ENCODE data around the gene TNKS2.

The TNKS2 gene

GRCh38 chr10:91860885-91861284 is 62.7 kb downstream of the TNKS2 start:
- no peak for DNase-seq (ENCODE audit: low spot score)
- peaks cover 8 to 100% of the 10 kb centered on the region in 2 donors for H3K36me3 ChIP-seq (replicated peaks in 1 of 2; ENCODE audit: control insufficient read depth in 2 of 2, insufficient read depth in 2 of 2, low read length in 2 of 2)
- no peaks in the 10 kb centered on the region for H3K9me3 ChIP-seq (replicated peaks in 1 of 2; ENCODE audit: control insufficient read depth in 2 of 2, insufficient read depth in 1 of 2, low read depth in 1 of 2, low read length in 2 of 2)

GRCh38 chr10:91864099-91864498 is 65.9 kb downstream of the TNKS2 start:
- Histone ChIP-seq H2BK12ac (ENCODE audit: low read length) (no peak overlapping the region), H2AK5ac (ENCODE audit: low read depth, low read length) (no peak overlapping the region), H3K27ac (replicated peaks; ENCODE audit: low read length) (no peak overlapping the region), H4K8ac (ENCODE audit: low read depth, low read length) (no peak overlapping the region), H3K18ac (ENCODE audit: low read length) (no peak overlapping the region), H3K27me3 (ENCODE audit: control insufficient read depth in 3 of 3, insufficient read depth in 3 of 3, low read depth in 1 of 3, low read length in 3 of 3) (no peaks in the 10 kb centered on the region), H2BK5ac (ENCODE audit: low read length) (no peak overlapping the region), H2BK15ac (ENCODE audit: low read length) (no peak overlapping the region), H3K36me3 (replicated peaks in 1 of 2; ENCODE audit: control insufficient read depth in 2 of 2, insufficient read depth in 2 of 2, low read length in 2 of 2) (peaks cover 6 to 80% of the 10 kb centered on the region in 2 donors), H3K9ac (ENCODE audit: low read depth, low read length, poor library complexity) (no peak overlapping the region), H3K79me1 (ENCODE audit: low read depth, low read length) (no peaks in the 10 kb centered on the region), H3K23ac (ENCODE audit: low read depth, low read length, poor library complexity) (no peak overlapping the region), H4K91ac (ENCODE audit: low read depth, low read length, poor library complexity) (no peak overlapping the region), H2BK120ac (ENCODE audit: low read depth, low read length) (no peak overlapping the region), H2AFZ (ENCODE audit: low read length) (no peak overlapping the region), H3K9me3 (replicated peaks in 1 of 2; ENCODE audit: control insufficient read depth in 2 of 2, insufficient read depth in 1 of 2, low read depth in 1 of 2, low read length in 2 of 2) (no peaks in the 10 kb centered on the region), H3K4ac (ENCODE audit: low read length) (no peak overlapping the region), H3K14ac (ENCODE audit: low read length) (no peak overlapping the region), H3K4me2 (ENCODE audit: insufficient read depth, low read length, poor library complexity, severe bottlenecking) (no peak overlapping the region), H3K4me1 (ENCODE audit: control insufficient read depth in 2 of 2, insufficient read depth in 1 of 2, low read depth in 1 of 2, low read length in 2 of 2) (peaks cover 3 to 9% of the 10 kb centered on the region in 2 donors), H3K4me3 (ENCODE audit: low read length in 2 of 2) (no peak overlapping the region)
- no peak for DNase-seq (ENCODE audit: low spot score)
- no CpG with 5 or more reads among the region's 2 CpGs for WGBS, 2 donors (ENCODE audit: extremely low coverage in 2 of 2, insufficient read length in 2 of 2, insufficient replicate concordance in 1 of 2)

More at GRCh38 chr10:91860885-91861284, 62.7 kb downstream of the TNKS2 start:
- H2BK12ac ChIP-seq (ENCODE audit: low read length), result no peak overlapping the region
- H3K4me3 ChIP-seq (ENCODE audit: low read length in 2 of 2), result no peak overlapping the region
- H3K27me3 ChIP-seq (ENCODE audit: control insufficient read depth in 3 of 3, insufficient read depth in 3 of 3, low read depth in 1 of 3, low read length in 3 of 3), result no peaks in the 10 kb centered on the region
- H2BK120ac ChIP-seq (ENCODE audit: low read depth, low read length), result no peak overlapping the region
- no peak overlapping the region for H3K9ac ChIP-seq (ENCODE audit: low read depth, low read length, poor library complexity)
- no peak overlapping the region for H2BK5ac ChIP-seq (ENCODE audit: low read length)
- H4K91ac ChIP-seq (ENCODE audit: low read depth, low read length, poor library complexity), result no peak overlapping the region
- H3K27ac ChIP-seq (replicated peaks; ENCODE audit: low read length), result no peak overlapping the region
- H3K4me1 ChIP-seq (ENCODE audit: control insufficient read depth in 2 of 2, insufficient read depth in 1 of 2, low read depth in 1 of 2, low read length in 2 of 2), result peaks cover 0 to 3% of the 10 kb centered on the region in 2 donors
- H3K4ac ChIP-seq (ENCODE audit: low read length), result no peak overlapping the region
- H3K14ac ChIP-seq (ENCODE audit: low read length), result no peak overlapping the region
- H3K79me1 ChIP-seq (ENCODE audit: low read depth, low read length), result no peaks in the 10 kb centered on the region
- no CpG with 5 or more reads among the region's 1 CpG for WGBS, 2 donors (ENCODE audit: extremely low coverage in 2 of 2, insufficient read length in 2 of 2, insufficient replicate concordance in 1 of 2)
- no peak overlapping the region for H2AK5ac ChIP-seq (ENCODE audit: low read depth, low read length)
- no peak overlapping the region for H3K18ac ChIP-seq (ENCODE audit: low read length)
- no peak overlapping the region for H3K23ac ChIP-seq (ENCODE audit: low read depth, low read length, poor library complexity)
- no peak overlapping the region for H2BK15ac ChIP-seq (ENCODE audit: low read length)
- no peak overlapping the region for H3K4me2 ChIP-seq (ENCODE audit: insufficient read depth, low read length, poor library complexity, severe bottlenecking)
- H2AFZ ChIP-seq (ENCODE audit: low read length), result no peak overlapping the region
- no peak overlapping the region for H4K8ac ChIP-seq (ENCODE audit: low read depth, low read length)

- Histone ChIP-seq H2BK5ac (ENCODE audit: low read length) (no peak overlapping the region), H2BK15ac (ENCODE audit: low read length) (no peak overlapping the region), H2AFZ (ENCODE audit: low read length) (no peak overlapping the region), H2BK12ac (ENCODE audit: low read length) (no peak overlapping the region), H3K36me3 (replicated peaks in 1 of 2; ENCODE audit: control insufficient read depth in 2 of 2, insufficient read depth in 2 of 2, low read length in 2 of 2) (peaks cover 3 to 73% of the 10 kb centered on the region in 2 donors), H3K27ac (replicated peaks; ENCODE audit: low read length) (no peak overlapping the region), H3K9ac (ENCODE audit: low read depth, low read length, poor library complexity) (no peak overlapping the region), H3K79me1 (ENCODE audit: low read depth, low read length) (no peaks in the 10 kb centered on the region), H2BK120ac (ENCODE audit: low read depth, low read length) (no peak overlapping the region), H3K27me3 (ENCODE audit: control insufficient read depth in 3 of 3, insufficient read depth in 3 of 3, low read depth in 1 of 3, low read length in 3 of 3) (no peaks in the 10 kb centered on the region), H3K14ac (ENCODE audit: low read length) (no peak overlapping the region), H4K91ac (ENCODE audit: low read depth, low read length, poor library complexity) (no peak overlapping the region), H3K18ac (ENCODE audit: low read length) (no peak overlapping the region), H4K8ac (ENCODE audit: low read depth, low read length) (no peak overlapping the region), H3K4ac (ENCODE audit: low read length) (no peak overlapping the region), H3K23ac (ENCODE audit: low read depth, low read length, poor library complexity) (no peak overlapping the region), H3K4me1 (ENCODE audit: control insufficient read depth in 2 of 2, insufficient read depth in 1 of 2, low read depth in 1 of 2, low read length in 2 of 2) (peaks cover 5 to 9% of the 10 kb centered on the region in 2 donors), H3K9me3 (replicated peaks in 1 of 2; ENCODE audit: control insufficient read depth in 2 of 2, insufficient read depth in 1 of 2, low read depth in 1 of 2, low read length in 2 of 2) (no peaks in the 10 kb centered on the region), H3K4me3 (ENCODE audit: low read length in 2 of 2) (no peak overlapping the region), H3K4me2 (ENCODE audit: insufficient read depth, low read length, poor library complexity, severe bottlenecking) (no peak overlapping the region), H2AK5ac (ENCODE audit: low read depth, low read length) (no peak overlapping the region)
- WGBS, 2 donors (ENCODE audit: extremely low coverage in 2 of 2, insufficient read length in 2 of 2, insufficient replicate concordance in 1 of 2), result 100% methylated on average over 1 of the region's 2 CpGs; no CpG with 5 or more reads in 1 of the 2 donors
- no peak for DNase-seq (ENCODE audit: low spot score)
Observed at GRCh38 chr10:91864744-91865143, 66.5 kb downstream of the TNKS2 start.

GRCh38 chr10:91865562-91866081 is 67.4 kb downstream of the TNKS2 start:
- Histone ChIP-seq H3K27me3 (ENCODE audit: control insufficient read depth in 3 of 3, insufficient read depth in 3 of 3, low read depth in 1 of 3, low read length in 3 of 3) (no peaks in the 10 kb centered on the region), H2AK5ac (ENCODE audit: low read depth, low read length) (no peak overlapping the region), H3K4me1 (ENCODE audit: control insufficient read depth in 2 of 2, insufficient read depth in 1 of 2, low read depth in 1 of 2, low read length in 2 of 2) (peaks cover 5 to 9% of the 10 kb centered on the region in 2 donors), H3K14ac (ENCODE audit: low read length) (no peak overlapping the region), H3K79me1 (ENCODE audit: low read depth, low read length) (no peaks in the 10 kb centered on the region), H3K9me3 (replicated peaks in 1 of 2; ENCODE audit: control insufficient read depth in 2 of 2, insufficient read depth in 1 of 2, low read depth in 1 of 2, low read length in 2 of 2) (no peaks in the 10 kb centered on the region), H3K4me3 (ENCODE audit: low read length in 2 of 2) (no peak overlapping the region), H3K4me2 (ENCODE audit: insufficient read depth, low read length, poor library complexity, severe bottlenecking) (no peak overlapping the region), H3K4ac (ENCODE audit: low read length) (no peak overlapping the region), H2AFZ (ENCODE audit: low read length) (no peak overlapping the region), H3K18ac (ENCODE audit: low read length) (no peak overlapping the region), H2BK15ac (ENCODE audit: low read length) (no peak overlapping the region), H2BK12ac (ENCODE audit: low read length) (no peak overlapping the region), H3K23ac (ENCODE audit: low read depth, low read length, poor library complexity) (no peak overlapping the region), H4K91ac (ENCODE audit: low read depth, low read length, poor library complexity) (no peak overlapping the region), H3K36me3 (replicated peaks in 1 of 2; ENCODE audit: control insufficient read depth in 2 of 2, insufficient read depth in 2 of 2, low read length in 2 of 2) (peaks cover 3 to 64% of the 10 kb centered on the region in 2 donors), H3K9ac (ENCODE audit: low read depth, low read length, poor library complexity) (no peak overlapping the region), H2BK5ac (ENCODE audit: low read length) (no peak overlapping the region), H3K27ac (replicated peaks; ENCODE audit: low read length) (no peak overlapping the region), H4K8ac (ENCODE audit: low read depth, low read length) (no peak overlapping the region), H2BK120ac (ENCODE audit: low read depth, low read length) (no peak overlapping the region)
- DNase-seq (ENCODE audit: low spot score), result no peak
- WGBS, 2 donors (ENCODE audit: extremely low coverage in 2 of 2, insufficient read length in 2 of 2, insufficient replicate concordance in 1 of 2), result no CpG with 5 or more reads among the region's 2 CpGs

All from neuronal stem cell (in vitro differentiated cells).